Hepatocyte (in vitro differentiated cells): Measurements from ENCODE around the gene CHMP5. TPM values are rescaled to one million over a fixed set of nuclear protein-coding genes. Genes with fewer than 3 reads are reported as not detected.

Experiments used
- DNase-seq: peaks from one replicate; pipeline ENCODE4 v3.0.0-alpha.2; 2016; ENCODE audit warnings: low spot score
- H2AFZ ChIP-seq: fragments of 200-600 bp; sonication (generic); 2 replicates; pipeline ENCODE4 v1.6.0; 2016; ENCODE audit warnings: antibody characterized with exemption, mild to moderate bottlenecking
- H3K27ac ChIP-seq: fragments of 200-600 bp; sonication (generic); 2 replicates; pipeline ENCODE4 v1.5.1; 2016; ENCODE audit warnings: mild to moderate bottlenecking
- H3K27me3 ChIP-seq: fragments of 200-600 bp; sonication (generic); 2 replicates; pipeline ENCODE4 v1.6.1; 2016
- H3K36me3 ChIP-seq: fragments of 200-600 bp; sonication (generic); replicated peaks from 2 replicates; pipeline ENCODE4 v1.5.1; 2016; ENCODE audit warnings: low read depth; ENCODE audit not compliant: insufficient read depth
- H3K4me1 ChIP-seq: fragments of 200-600 bp; sonication (generic); 2 replicates; pipeline ENCODE4 v1.5.1; 2016; ENCODE audit warnings: mild to moderate bottlenecking, moderate library complexity; ENCODE audit not compliant: insufficient read depth
- H3K4me2 ChIP-seq: fragments of 200-600 bp; sonication (generic); 2 replicates; pipeline ENCODE4 v1.6.0; 2016
- H3K4me3 ChIP-seq: fragments of 200-600 bp; sonication (generic); 2 replicates; pipeline ENCODE4 v1.5.1; 2016; ENCODE audit warnings: mild to moderate bottlenecking
- H3K79me2 ChIP-seq: fragments of 200-600 bp; sonication (generic); 2 replicates; pipeline ENCODE4 v1.6.0; 2017; ENCODE audit warnings: mild to moderate bottlenecking
- H3K9me2 ChIP-seq: fragments of 200-600 bp; sonication (generic); replicated peaks from 2 replicates; pipeline ENCODE4 v1.6.0; 2017; ENCODE audit warnings: mild to moderate bottlenecking; ENCODE audit not compliant: insufficient read depth
- H3K9me3 ChIP-seq: fragments of 200-600 bp; sonication (generic); 2 replicates; pipeline ENCODE4 v1.5.1; 2016; ENCODE audit warnings: low read depth, mild to moderate bottlenecking
- H4K20me1 ChIP-seq: fragments of 200-600 bp; sonication (generic); 2 replicates; pipeline ENCODE4 v1.6.0; 2016; ENCODE audit warnings: mild to moderate bottlenecking; ENCODE audit not compliant: insufficient read depth, poor library complexity, severe bottlenecking
- EZH2 ChIP-seq: fragments of 200-600 bp; sonication (generic); IDR thresholded peaks from 2 replicates; pipeline ENCODE4 v1.6.1; 2016; ENCODE audit warnings: antibody characterized with exemption, mild to moderate bottlenecking, borderline replicate concordance
- EZH2phosphoT487 ChIP-seq: fragments of 200-600 bp; sonication (generic); IDR thresholded peaks from one replicate; pipeline ENCODE4 v1.6.1; 2018; ENCODE audit warnings: antibody characterized with exemption, mild to moderate bottlenecking, low read depth, moderate library complexity; ENCODE audit not compliant: unreplicated experiment, severe bottlenecking
- WGBS: methylation state at CpG from one replicate; pipeline ENCODE4 v1.1.6; 2016; ENCODE audit warnings: low lambda C conversion rate; ENCODE audit errors: missing lambda C conversion rate; 5-methylcytosine and 5-hydroxymethylcytosine counted together
- polyA plus RNA-seq: library from polyadenylated mRNA; unstranded; fragments of >200 nt; fragmentation: Nextera tagmentation; extraction: Ambion mirVana; gene quantifications from 2 replicates; pipeline ENCODE4 v1.2.1, GENCODE V29; 2016
- total RNA-seq: library from RNA; depleted of rRNA; stranded (reverse); fragments of >200 nt; gene quantifications from 2 replicates; pipeline ENCODE4 v1.2.3, GENCODE V29; 2014
- TF ChIP-seq, protein P1 (sequence below): fragments of 200-600 bp; sonication (generic); IDR thresholded peaks from 2 replicates; pipeline ENCODE4 v1.5.1; 2016; ENCODE audit warnings: antibody characterized with exemption, mild to moderate bottlenecking; ENCODE audit not compliant: poor library complexity

The CHMP5 gene
- total and polyA plus RNA-seq, 2 experiments from 2014 or later: 91.5 to 109 TPM

- no peak overlapping the region for H2AFZ ChIP-seq
- peak; percentile 35 for DNase-seq
- peak overlapping the region; percentile 50 for H3K27ac ChIP-seq
- WGBS: 90% methylated on average over 2 of the region's 2 CpGs
- H3K4me2 ChIP-seq: no peak overlapping the region
- H3K9me2 ChIP-seq: no peaks in the 10 kb centered on the region
- no peaks in the 10 kb centered on the region for H3K9me3 ChIP-seq
- H3K4me3 ChIP-seq: no peak overlapping the region
- peaks cover under 1% of the 10 kb centered on the region for H3K36me3 ChIP-seq
- TF ChIP-seq, protein P1, sequence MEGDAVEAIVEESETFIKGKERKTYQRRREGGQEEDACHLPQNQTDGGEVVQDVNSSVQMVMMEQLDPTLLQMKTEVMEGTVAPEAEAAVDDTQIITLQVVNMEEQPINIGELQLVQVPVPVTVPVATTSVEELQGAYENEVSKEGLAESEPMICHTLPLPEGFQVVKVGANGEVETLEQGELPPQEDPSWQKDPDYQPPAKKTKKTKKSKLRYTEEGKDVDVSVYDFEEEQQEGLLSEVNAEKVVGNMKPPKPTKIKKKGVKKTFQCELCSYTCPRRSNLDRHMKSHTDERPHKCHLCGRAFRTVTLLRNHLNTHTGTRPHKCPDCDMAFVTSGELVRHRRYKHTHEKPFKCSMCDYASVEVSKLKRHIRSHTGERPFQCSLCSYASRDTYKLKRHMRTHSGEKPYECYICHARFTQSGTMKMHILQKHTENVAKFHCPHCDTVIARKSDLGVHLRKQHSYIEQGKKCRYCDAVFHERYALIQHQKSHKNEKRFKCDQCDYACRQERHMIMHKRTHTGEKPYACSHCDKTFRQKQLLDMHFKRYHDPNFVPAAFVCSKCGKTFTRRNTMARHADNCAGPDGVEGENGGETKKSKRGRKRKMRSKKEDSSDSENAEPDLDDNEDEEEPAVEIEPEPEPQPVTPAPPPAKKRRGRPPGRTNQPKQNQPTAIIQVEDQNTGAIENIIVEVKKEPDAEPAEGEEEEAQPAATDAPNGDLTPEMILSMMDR: no peak
- no peak for TF ChIP-seq EZH2
- TF ChIP-seq EZH2phosphoT487: no peak
- H3K4me1 ChIP-seq: peaks cover 25% of the 10 kb centered on the region
- peaks cover 73% of the 10 kb centered on the region for H3K79me2 ChIP-seq
- H4K20me1 ChIP-seq: peaks cover 3% of the 10 kb centered on the region
- H3K27me3 ChIP-seq: no peaks in the 10 kb centered on the region
These were observed 28.9 kb downstream of the CHMP5 start for GRCh38 chr9:33293782-33294181.

DNA sequence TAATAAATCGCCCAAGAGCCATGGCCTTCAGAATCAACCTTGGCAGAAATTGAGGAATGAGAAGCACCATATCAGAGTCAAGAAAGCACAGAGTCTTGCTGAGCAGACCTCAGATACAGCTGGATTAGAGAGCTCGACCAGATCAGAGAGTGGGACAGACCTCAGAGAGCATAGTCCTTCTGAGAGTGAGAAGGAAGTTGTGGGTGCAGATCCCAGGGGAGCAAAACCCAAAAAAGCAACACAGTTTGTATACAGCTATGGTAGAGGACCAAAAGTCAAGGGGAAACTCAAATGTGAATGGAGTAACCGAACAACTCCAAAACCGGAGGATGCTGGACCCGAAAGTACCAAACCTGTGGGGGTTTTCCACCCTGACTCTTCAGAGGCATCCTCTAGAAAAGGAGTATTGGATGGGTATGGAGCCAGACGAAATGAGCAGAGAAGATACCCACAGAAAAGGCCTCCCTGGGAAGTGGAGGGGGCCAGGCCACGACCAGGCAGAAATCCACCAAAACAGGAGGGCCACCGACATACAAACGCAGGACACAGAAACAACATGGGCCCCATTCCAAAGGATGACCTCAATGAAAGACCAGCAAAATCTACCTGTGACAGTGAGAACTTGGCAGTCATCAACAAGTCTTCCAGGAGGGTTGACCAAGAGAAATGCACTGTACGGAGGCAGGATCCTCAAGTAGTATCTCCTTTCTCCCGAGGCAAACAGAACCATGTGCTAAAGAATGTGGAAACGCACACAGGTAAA is 30.0 kb downstream of the CHMP5 start:
- no peak overlapping the region for H2AFZ ChIP-seq
- no peaks in the 10 kb centered on the region for H3K9me3 ChIP-seq
- H3K27me3 ChIP-seq: no peaks in the 10 kb centered on the region
- TF ChIP-seq EZH2 (no peak), EZH2phosphoT487 (no peak)
- TF ChIP-seq, protein P1: no peak
- H4K20me1 ChIP-seq: peaks cover 4% of the 10 kb centered on the region
- no peaks in the 10 kb centered on the region for H3K9me2 ChIP-seq
- DNase-seq: no peak
- H3K27ac ChIP-seq: no peak overlapping the region
- no peak overlapping the region for H3K4me3 ChIP-seq
- no peak overlapping the region for H3K4me2 ChIP-seq
- WGBS: 96% methylated on average over 12 of the region's 12 CpGs
- H3K36me3 ChIP-seq: peaks cover 6% of the 10 kb centered on the region
- peaks cover 84% of the 10 kb centered on the region for H3K79me2 ChIP-seq
- peaks cover 25% of the 10 kb centered on the region for H3K4me1 ChIP-seq

DNA sequence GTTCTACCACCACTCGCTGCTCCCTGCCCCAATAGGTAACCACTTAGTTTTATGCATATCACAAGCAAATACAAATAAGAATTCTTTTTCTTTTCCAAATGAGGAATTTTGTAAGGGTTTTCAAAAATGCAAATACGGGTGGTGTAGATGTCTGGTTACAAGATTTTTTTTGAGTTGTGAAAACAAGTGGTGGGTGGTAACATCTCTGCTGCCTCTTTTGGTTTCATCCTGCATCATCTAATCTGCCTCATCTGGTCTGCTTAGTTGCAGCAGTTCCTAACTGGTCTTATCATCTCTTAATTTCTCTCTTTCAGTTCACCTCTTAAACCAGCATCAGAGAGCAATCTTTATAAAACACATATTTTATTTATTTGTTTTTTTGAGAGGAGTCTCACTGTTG is 30.7 kb downstream of the CHMP5 start:
- no peak overlapping the region for H3K27ac ChIP-seq
- no peak for DNase-seq
- H4K20me1 ChIP-seq: peaks cover 8% of the 10 kb centered on the region
- H3K36me3 ChIP-seq: peaks cover 6% of the 10 kb centered on the region
- peaks cover 91% of the 10 kb centered on the region for H3K79me2 ChIP-seq
- no peak overlapping the region for H3K4me2 ChIP-seq
- TF ChIP-seq, protein P1: no peak
- peaks cover 25% of the 10 kb centered on the region for H3K4me1 ChIP-seq
- no peaks in the 10 kb centered on the region for H3K9me3 ChIP-seq
- H3K27me3 ChIP-seq: no peaks in the 10 kb centered on the region
- H2AFZ ChIP-seq: no peak overlapping the region
- no peak overlapping the region for H3K4me3 ChIP-seq
- 89% methylated on average over 2 of the region's 2 CpGs for WGBS
- H3K9me2 ChIP-seq: no peaks in the 10 kb centered on the region

DNA sequence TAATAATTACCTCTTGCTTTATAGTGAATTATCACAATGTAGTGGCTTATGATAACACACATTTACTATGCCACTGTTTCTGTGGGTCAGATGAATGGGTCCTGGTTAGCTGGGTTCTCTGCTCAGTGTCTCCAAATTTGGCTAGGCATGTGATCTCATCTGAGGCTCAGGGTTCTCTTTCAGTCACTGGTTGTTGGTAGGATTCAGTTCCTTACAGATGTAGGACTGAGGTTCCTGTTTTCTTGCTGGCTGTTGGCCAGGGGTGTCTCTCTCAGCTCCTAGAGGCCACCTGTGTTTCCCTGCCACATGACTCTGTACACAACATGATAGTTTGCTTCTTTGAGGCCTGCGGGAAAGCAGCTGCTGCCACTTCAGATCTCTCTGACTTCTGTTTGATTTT is 32.6 kb downstream of the CHMP5 start:
- H3K27me3 ChIP-seq: no peaks in the 10 kb centered on the region
- peaks cover 13% of the 10 kb centered on the region for H3K4me1 ChIP-seq
- peaks cover 6% of the 10 kb centered on the region for H3K36me3 ChIP-seq
- 94% methylated on average over 1 of the region's 1 CpG for WGBS
- H4K20me1 ChIP-seq: peaks cover 8% of the 10 kb centered on the region
- H3K79me2 ChIP-seq: peaks cover 84% of the 10 kb centered on the region
- H2AFZ ChIP-seq: no peak overlapping the region
- H3K4me3 ChIP-seq: no peak overlapping the region
- H3K27ac ChIP-seq: peak overlapping the region; percentile 5
- H3K9me3 ChIP-seq: no peaks in the 10 kb centered on the region
- TF ChIP-seq EZH2phosphoT487 (no peak), EZH2 (no peak)
- TF ChIP-seq, protein P1: no peak
- H3K4me2 ChIP-seq: no peak overlapping the region
- H3K9me2 ChIP-seq: no peaks in the 10 kb centered on the region
- no peak for DNase-seq
